Ovary (tissue), 3 donors: ENCODE measurements around the gene SMIM11.

Source experiments
- CTCF ChIP-seq, 3 donors: fragments of 450-650 bp in 2 of 3; fragments of 200-600 bp in 1 of 3; IDR thresholded peaks; one replicate each; pipeline versions ENCODE4 v1.5.1 to v1.8.0; 2016 to 2022; ENCODE audit warnings: antibody characterized with exemption in 3 of 3, mild to moderate bottlenecking in 1 of 3
- EP300 ChIP-seq: sonication (generic); formaldehyde crosslinking; IDR thresholded peaks from one replicate; pipeline ENCODE4 v1.6.1; 2017; ENCODE audit warnings: antibody characterized with exemption
- POLR2A ChIP-seq: fragments of 450-650 bp; IDR thresholded peaks from one replicate; pipeline ENCODE4 v1.6.1; 2017; ENCODE audit warnings: antibody characterized with exemption, mild to moderate bottlenecking, moderate library complexity
- donor health status: DM: no; HTN: no; CAD: no.

- TF ChIP-seq CTCF (IDR thresholded peaks at IDR 0.05) (no peak), EP300 (no peak), POLR2A (no peak)
Observed at GRCh38 chr21:34337741-34338140, 37.6 kb upstream of the SMIM11 start.
